AG09309 (cell line): ENCODE measurements around the gene PTPRE.

ENCODE experiments used
- DNase-seq: peaks from one replicate; pipeline ENCODE4 v3.0.0-alpha.2; 2010; ENCODE audit warnings: low read depth
- H3K4me3 ChIP-seq: 2 replicates; pipeline ENCODE4 v1.5.1; 2011; ENCODE audit warnings: mild to moderate bottlenecking, low read depth, low read length, moderate library complexity; ENCODE audit not compliant: control insufficient read depth
- CTCF ChIP-seq: IDR thresholded peaks from 2 replicates; pipeline ENCODE4 v1.5.1; 2011; ENCODE audit warnings: mild to moderate bottlenecking, low read depth, low read length, inconsistent platforms; ENCODE audit not compliant: insufficient read depth, control insufficient read depth; ENCODE audit errors: missing control alignments

The PTPRE gene

GRCh38 chr10:127919418-127920271 lies 12.7 kb downstream of the PTPRE start:
- no peak overlapping the region for H3K4me3 ChIP-seq
- DNase-seq = peak; percentile 79
- peak; percentile 46 for TF ChIP-seq CTCF

- TF ChIP-seq CTCF = no peak
- DNase-seq = no peak
These were observed 13.6 kb downstream of the PTPRE start for GRCh38 chr10:127920306-127921074.

GRCh38 chr10:127921075-127921752 lies 14.3 kb downstream of the PTPRE start:
- no peak overlapping the region for H3K4me3 ChIP-seq
- TF ChIP-seq CTCF = no peak
- no peak for DNase-seq

More at GRCh38 chr10:127920306-127921074, 13.6 kb downstream of the PTPRE start:
- H3K4me3 ChIP-seq = no peak overlapping the region

- DNase-seq = no peak
- H3K4me3 ChIP-seq = no peak overlapping the region
- TF ChIP-seq CTCF = no peak
These were observed 14.8 kb downstream of the PTPRE start for GRCh38 chr10:127921753-127922145.

- H3K4me3 ChIP-seq = no peak overlapping the region
- no peak for DNase-seq
- TF ChIP-seq CTCF = no peak
These were observed 15.3 kb downstream of the PTPRE start for GRCh38 chr10:127922206-127922605.

- no peak overlapping the region for H3K4me3 ChIP-seq
- peak; percentile 83 for DNase-seq
These were observed 15.9 kb downstream of the PTPRE start for GRCh38 chr10:127922675-127923366.

More at GRCh38 chr10:127922675-127923366, 15.9 kb downstream of the PTPRE start:
- TF ChIP-seq CTCF = no peak
